Measurements from ENCODE around the gene RTF1.

DNA sequence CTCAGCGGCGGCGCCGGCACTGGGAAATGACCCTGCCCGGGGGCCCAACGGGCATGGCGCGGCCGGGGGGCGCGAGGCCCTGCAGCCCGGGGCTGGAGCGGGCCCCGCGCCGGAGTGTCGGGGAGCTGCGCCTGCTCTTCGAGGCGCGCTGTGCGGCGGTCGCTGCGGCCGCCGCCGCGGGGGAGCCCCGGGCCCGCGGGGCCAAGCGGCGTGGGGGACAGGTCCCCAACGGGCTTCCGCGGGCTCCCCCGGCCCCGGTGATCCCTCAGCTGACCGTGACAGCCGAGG is 77.0 kb downstream of the RTF1 start:
- TF ChIP-seq, protein P1, sequence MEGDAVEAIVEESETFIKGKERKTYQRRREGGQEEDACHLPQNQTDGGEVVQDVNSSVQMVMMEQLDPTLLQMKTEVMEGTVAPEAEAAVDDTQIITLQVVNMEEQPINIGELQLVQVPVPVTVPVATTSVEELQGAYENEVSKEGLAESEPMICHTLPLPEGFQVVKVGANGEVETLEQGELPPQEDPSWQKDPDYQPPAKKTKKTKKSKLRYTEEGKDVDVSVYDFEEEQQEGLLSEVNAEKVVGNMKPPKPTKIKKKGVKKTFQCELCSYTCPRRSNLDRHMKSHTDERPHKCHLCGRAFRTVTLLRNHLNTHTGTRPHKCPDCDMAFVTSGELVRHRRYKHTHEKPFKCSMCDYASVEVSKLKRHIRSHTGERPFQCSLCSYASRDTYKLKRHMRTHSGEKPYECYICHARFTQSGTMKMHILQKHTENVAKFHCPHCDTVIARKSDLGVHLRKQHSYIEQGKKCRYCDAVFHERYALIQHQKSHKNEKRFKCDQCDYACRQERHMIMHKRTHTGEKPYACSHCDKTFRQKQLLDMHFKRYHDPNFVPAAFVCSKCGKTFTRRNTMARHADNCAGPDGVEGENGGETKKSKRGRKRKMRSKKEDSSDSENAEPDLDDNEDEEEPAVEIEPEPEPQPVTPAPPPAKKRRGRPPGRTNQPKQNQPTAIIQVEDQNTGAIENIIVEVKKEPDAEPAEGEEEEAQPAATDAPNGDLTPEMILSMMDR (IDR thresholded peaks at IDR 0.05), result no peak
- TF ChIP-seq ZFX (IDR thresholded peaks at IDR 0.05; ENCODE audit: borderline replicate concordance), result no peak

Measured in 22Rv1 (cell line).